Measurements from ENCODE around the gene ATP10A.

Gene ATP10A

DNA sequence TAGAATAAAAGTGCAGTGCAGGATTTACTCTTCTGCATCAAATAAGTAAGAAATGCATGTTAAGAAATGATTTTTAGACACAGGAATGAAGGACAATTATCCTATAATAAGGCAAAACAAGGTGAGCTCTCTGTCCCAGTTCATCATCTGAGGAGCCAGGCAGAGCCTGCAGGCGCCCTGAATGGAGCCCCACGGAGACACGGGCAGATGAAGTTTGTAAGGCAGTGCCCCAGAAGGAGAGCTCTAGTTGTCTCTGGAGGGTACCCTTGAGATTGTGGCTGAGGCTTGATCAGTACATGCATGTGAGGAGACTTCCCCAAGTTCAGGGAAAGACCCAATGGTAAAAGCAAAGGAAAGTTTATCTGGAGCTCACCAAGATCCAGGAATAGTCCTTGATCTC is 50.3 kb downstream of the ATP10A start:
- no peak for DNase-seq (ENCODE audit: low read depth, low spot score)

DNA sequence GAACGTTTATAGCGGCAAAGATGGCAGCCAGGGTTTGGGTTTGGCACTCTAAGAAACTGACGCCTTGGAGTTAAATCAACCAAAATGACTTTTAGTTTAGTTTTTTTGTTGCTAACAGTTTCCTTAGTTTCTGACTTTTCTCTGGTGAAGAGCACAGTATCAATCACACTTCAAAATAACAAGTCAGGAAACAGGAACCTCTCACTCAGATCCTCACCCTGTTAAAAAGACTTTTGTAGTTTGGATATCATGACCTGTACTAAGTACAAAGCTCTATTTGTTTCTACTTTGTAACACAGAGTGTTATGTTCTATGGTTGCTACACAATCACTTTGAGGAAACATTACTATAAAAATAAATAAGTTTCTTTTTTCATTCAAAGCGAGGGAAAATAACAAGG is 51.1 kb downstream of the ATP10A start:
- no peak for DNase-seq (ENCODE audit: low read depth, low spot score)

DNA sequence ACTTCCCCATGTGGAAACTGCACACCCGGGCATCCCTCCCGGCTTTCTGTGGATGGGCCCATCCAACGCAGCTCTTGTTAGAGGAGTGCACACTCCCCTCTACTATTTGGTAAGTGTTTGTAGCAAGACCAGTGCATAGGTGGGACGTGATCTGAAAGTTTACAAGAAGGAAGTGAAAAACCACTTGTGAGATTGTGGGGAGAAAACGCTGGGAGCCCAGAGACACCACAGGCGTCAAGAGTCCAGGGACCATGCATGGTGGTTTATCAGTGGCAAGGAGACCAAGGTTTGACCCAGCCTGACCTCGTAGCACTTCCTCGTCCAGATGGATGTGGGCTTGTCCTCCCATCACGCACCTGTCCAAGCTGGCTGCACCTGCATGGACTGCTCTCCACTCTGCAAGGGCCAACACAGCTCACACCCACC is 51.6 kb downstream of the ATP10A start:
- no peak for DNase-seq (ENCODE audit: low read depth, low spot score)

DNA sequence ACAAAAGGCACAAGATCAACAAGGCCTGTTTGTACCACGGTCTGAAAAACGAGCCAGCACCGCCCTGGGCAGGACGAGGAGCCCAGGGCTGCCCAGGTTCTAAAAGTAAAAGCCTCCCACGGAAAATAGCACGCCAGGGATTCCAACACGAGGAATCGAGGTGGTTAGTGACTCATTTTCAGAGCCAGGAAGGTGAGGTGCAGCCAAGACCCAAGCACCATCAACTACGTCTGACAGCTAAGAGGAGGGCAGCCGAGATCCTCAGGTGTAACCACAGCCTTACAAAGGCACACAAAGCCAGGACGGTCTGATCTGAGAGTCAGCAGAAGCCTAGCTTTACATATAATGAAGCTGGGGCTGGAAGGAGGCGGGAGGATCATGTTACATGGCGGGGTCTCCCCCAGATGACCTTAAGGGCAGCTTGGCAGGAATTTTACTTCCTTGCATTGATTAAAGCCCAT is 52.5 kb downstream of the ATP10A start:
- peak; percentile 61 for DNase-seq (ENCODE audit: low read depth, low spot score)

DNA sequence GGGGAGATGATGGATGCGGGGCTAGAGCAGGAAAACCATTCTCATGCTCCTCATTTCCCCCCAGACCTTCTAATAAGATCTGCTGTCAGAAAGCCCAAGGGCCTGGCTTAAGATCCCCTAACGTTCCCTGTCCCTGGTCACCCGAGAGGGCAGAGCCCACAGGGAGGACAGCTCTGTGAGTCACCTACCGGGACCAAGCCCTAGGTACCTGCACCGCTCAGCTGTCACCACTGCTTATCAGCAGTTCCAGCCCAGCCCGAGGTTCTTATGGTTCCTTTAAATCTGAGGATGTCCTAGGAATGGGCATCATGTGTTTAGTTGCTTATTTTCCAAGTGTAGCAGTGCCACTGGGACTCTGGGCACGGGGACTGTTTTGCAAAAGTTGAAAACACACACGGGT is 53.0 kb downstream of the ATP10A start:
- no peak for DNase-seq (ENCODE audit: low read depth, low spot score)

DNA sequence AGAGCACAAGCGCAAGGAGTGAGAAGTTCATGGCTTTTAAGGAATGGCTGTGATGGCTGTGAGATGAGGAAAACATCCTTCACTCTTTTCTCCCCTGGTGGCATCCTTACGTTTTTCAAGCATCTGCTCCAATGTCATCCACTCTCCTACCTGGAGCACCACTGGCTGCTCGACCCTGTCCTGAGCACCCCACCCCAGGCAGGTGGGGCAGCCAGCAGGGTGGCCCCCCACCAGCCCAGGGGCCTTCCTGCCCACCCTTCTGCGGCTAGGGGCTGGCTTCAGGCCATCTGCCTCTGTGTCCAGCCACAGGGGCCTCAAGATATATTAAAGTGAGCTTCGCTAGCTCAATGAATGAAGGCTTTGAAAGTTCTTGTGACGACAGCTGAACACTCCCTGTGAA is 56.1 kb downstream of the ATP10A start:
- no peak for DNase-seq (ENCODE audit: low read depth, low spot score)

DNA sequence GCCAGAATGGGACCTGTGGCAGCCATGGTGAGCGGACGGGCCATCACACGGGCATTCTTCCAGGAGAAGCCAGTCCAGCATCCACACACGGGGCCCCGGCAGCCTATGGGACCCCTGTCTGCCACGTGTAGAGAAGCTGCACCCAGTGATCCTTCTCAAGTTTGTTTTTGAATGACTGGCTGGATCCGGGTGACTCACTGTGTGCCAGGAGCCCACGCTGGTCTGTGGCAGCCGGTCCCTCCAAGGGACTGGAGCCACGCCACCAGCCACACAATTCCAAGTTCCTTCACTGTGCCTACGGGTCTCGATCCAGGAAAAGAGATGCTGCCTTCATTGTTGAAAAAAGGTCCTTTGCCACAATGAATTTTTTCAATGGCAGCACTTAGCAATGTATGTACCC is 58.1 kb downstream of the ATP10A start:
- DNase-seq (ENCODE audit: low read depth, low spot score): peak; percentile 72

DNA sequence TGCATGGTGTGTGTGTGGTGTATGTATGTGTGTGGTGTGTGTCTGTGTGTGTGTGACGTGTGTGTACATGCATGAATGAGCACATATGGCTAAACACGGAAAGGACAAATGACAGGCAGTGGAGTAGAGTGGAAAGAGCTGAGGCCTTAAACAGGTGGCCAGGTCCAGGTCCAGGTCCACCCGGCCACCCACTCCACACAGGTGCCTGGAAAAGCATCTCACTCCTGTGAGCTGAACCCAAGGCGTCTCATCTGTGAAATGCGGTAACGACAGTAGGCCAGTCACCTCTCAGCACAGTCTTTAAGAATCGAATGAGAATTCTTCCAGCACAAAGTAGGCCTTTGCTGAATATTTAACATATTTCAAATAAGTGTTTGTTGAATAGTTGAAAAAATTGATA is 58.7 kb downstream of the ATP10A start:
- no peak for DNase-seq (ENCODE audit: low read depth, low spot score)

DNA sequence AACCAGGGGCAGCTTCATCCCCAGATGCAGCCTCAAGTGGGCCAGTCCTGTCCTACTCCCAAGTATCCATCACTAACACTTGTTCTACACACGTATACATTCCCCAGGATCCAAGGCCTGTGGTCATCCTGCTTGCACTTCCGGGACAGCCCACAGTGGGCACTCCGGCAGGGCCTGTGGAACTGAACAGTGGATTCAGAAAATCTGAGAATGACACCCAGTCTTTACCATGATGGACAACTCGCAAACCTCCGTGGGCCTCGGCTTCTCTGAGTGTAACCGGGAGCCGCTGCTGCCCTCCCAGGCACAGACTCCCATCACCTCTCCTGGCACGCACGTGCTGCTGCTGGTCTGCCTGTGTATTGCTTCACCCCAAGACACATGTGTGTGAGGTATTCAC is 59.6 kb downstream of the ATP10A start:
- DNase-seq (ENCODE audit: low read depth, low spot score): no peak

DNA sequence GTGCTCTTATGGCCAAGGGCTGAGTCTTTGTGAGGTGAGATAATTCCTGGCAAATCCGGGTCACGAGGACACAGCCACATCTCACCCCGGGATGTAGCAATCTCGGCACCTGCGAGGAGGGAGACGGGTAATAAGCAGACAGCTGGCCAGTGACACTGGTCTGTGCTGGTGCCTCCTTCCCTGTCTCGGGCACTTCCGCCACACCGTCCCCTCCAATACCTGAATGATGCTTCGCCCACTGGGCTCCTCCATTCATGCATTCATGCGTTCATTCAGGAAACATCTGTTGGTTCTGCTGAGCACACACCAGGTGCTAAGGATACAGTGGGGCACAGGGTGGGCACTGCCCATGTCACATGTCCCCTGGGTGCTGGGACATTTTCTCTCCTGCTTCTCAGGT is 60.1 kb downstream of the ATP10A start:
- no peak for DNase-seq (ENCODE audit: low read depth, low spot score)

DNA sequence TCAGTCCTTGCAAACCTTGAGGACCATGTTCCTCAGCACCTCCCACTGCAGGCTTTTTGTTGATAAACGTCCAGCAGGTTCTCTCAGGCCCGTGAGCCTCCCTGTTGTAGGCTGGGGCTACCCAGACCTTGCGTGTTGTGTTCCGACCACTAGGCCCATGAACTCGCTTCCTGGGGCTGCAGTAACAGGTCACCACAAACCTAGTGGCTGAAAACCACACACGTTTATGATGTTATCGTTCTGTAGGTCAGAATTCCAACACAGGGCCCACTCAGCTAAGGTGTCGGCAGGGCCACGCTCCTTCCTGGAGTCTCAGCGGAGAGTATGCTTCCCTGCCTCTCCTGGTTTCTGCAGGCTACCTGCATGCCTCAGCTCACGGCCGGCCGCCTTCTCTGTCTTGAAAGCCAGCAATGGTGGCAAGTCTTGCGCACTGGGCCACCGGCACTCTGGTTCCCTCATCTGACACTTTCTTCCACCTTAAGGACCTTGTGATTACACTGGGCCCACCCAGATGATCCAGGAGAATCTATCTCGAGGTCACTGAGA is 60.8 kb downstream of the ATP10A start:
- no peak for DNase-seq (ENCODE audit: low read depth, low spot score)

DNA sequence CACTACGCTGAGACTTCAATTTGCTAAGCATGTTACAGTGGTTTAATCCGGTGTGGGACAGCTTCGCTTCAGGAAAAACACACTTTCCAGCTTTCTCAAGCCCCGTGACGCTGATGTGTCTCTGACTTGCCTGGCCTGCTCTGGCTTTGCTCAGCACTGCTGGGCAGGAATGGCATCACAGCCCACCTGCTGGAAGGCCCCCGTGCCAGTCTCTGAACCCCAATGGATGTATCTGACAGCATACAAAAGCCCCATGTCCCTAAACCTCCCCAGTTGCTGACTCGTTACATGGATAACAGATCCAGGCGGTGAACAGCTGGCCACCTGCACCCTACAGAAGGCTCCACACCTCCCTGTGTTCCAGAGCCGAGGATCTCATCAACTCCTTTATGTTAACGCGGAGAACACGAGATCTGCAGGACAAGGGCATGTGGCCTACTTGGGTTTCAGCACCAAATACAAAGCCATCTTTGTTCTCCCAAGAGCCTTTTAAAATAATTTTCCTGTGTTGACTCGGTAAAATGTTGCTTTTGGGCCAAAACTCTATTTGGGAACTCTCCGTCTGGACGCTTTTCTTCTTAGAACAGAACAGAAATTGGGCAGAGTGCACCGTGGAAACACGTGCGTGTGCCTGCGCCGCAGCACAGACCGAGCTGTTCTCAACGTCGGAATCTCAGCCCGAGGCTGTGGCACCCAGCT is 61.4 kb downstream of the ATP10A start:
- no peak for DNase-seq (ENCODE audit: low read depth, low spot score)

DNA sequence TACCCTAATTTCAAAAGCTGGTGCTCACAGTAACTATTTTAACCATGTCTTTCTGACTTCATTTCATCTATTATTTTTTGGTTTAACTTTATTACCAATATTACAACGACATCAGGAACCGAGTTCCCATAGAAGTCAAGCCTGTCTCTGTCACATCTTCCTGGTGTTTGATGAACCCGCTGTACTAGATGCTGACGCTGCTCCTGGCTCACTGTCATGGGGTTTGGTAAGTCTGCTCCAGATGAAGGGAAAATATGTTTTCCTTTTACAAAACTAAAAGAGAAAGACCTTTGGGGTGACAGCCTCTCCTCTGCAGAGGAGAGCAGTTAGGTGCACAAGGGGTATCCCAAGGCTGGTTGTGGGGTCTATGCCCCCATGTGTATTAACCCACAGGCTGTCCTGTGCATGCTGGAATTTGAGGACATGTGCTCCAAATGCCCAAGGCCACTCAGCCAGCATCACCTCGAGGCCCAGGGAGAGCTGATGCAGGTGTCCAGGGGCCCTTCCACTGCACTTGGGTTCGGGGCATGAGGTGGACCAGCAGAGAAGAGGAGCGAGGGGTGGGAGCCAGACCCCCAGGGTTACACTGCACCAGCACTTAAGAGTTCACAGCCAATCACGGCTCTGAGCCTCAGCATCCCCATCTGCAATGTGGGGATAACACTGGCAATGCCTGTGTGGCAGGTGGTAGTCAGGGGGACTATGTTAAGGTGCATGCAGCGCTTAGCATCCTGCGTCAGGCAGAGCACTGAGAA is 62.2 kb downstream of the ATP10A start:
- DNase-seq (ENCODE audit: low read depth, low spot score): no peak

DNA sequence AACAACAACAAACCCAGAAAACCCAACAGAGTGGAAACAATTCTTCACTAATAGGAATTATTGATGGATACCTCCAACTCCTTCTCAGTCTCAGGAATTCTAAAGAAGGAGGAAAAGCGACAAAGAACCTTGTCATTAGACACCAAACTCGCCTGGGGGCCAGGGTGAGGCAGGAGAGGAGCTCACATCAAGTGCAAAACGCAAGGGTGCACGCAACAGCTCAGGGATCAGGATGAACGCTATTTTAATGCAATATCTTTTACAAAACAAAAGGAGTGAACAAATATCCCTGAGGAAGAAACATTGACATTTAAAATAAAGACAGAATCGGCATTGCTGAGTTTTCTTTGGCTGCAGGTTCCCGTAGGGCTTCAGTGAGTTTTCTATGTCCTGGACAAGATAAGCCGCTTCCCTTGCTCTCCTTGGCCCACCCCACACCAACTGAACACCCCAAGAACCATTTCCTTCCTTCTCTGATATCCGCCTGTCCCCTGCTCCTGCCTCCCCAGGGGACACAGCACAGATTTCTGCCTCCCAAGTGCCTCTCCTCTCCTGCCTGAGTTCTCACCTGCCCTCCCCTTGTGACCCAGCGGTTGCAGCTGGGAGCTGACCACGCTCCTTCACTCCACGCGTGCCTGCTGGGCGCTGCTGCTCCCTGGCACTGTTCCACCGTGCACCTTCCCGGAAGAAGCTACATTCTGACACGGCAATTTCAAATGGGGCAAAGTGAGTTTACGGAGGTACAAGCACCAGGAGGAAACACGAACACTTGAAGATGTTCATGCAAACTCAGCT is 63.0 kb downstream of the ATP10A start:
- no peak for DNase-seq (ENCODE audit: low read depth, low spot score)

DNA sequence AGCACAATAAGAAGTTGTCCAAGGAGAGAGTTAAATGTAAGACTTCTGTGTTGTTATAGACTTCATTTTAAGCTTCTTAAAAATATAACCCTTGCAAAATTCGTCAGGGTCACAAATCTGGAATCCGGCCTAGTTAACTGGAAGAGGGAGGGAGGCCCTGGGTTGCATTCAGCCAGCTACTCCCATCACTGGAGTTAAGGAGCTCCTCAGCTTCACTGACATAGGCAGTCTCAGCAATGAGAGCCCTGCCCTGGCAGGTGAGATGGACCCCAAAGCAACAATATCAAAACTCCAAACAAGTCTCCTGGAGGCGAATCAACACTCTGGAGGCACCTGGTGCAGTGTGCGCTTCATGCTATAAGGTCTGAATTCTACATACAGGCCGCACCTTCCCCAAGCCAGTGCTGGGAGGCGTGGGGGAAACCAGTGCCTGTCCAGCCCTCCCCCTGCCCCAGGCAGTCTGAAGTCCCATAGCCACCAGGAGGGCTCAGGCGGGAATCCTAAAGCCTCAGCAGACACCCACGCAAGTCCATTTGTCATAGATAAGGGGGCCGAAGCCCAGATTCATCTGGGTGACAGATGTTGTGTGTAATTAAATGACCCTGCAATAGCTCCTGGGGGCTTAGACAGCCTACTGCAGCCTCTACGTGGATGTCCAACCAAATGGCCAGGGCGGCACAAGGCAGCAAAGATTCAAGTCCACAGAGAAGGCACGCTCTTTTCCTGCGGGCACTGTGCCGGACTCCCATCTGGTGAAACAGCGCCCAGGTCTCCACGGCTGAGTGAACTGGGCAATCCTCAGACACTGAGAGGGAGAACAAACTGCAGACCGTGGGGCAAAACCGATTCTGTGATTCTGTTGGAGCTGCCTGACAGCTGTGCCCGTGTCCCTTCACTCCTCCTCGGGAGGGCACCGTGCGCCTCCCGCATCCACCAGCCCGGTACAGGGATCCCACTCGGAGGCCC is 64.9 kb downstream of the ATP10A start:
- no peak for DNase-seq (ENCODE audit: low read depth, low spot score)

DNA sequence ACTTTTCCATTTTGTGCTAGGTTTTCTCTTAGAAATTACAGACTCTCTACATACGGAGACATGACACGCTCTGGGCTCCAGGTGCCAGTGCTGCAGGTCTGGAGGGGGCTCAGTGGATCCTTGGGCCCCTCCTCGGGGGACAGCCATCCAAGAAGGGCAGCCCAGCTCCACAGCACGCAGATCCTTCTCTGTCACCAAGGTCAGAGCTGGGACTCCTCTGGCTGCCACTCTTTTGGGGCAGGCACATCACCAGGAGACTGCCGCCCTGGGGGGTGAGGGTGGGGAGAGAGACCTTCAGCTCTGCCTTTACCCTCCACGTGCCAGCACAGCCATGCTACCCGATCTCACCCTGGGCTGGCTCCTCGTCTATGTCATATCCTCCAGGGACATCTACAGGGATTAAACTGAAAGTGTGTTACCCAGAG is 65.6 kb downstream of the ATP10A start:
- DNase-seq (ENCODE audit: low read depth, low spot score): no peak

DNA sequence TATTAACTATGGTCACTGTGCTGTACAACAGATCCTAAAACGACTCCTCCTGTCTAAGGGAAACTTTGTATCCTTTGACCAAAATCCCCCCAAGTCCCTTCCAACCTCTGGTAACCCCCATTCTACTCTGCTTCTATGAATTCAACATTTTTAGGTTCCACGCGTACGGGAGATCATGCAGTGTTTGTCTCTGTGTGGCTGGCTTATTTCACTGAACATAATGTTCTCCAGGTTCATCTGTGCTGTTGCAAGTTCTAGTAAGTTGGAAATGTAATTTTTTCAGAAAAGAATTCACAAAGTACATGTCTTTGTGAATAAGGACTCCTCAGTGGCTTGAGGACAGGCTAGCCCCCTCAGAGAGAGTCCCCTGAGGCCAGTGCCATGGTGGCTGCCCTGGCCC is 66.1 kb downstream of the ATP10A start:
- no peak for DNase-seq (ENCODE audit: low read depth, low spot score)

DNA sequence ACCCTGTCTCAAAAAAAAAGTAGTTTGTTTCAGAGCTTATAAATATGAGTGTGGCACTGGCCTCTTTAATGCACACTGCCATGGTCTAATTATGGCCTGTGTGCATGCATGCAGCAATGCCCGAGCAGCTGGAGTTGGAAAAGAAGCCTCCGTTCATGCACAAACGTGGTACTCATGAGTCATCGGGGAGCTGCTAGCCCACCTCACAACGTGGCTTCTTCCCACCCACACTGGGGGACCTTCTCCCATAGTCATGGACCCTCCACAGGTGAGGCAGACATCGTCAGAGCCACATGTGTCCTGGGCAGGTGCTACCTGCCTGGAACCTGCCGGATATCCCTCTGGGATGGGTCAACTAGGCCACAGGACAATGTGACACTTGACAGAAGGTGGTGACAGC is 66.7 kb downstream of the ATP10A start:
- DNase-seq (ENCODE audit: low read depth, low spot score): no peak

DNA sequence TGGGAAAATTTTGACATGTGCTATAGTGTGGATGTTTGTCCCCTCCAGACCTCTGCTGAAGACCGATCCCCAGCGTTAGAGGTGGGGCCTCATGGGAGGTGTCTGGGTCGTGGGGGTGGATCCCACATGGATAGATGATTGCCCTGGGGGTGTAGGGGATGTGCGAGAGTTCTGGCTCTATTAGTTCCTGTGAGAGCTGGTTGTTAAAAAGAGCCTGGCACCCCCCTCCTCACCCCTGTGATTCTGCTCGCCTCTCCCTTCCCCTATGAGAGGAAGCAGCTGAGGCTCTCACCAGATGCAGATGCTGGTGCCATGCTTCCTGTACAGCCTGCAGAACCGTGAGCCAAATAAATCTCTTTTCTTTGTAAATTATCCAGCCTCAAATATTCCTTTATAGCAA is 67.4 kb downstream of the ATP10A start:
- no peak for DNase-seq (ENCODE audit: low read depth, low spot score)

DNA sequence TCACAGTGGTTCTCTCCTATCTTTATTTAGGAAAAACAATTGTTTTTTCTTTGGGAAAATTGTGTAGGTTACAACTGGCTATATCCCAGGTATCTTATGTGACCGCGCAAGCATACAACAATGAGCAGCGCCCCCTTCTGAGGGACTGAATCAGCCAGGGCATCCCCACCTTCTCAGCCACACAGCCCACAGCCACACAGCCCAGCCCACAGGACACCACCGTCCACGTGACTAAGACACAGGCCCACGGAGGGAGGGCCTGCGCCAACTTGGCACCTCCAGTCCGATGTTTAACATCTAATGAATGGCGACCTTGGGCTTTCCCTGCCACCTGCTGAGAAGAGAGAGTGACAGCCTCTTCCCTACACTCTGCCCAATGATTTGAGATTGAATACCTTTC is 68.1 kb downstream of the ATP10A start:
- DNase-seq (ENCODE audit: low read depth, low spot score): no peak

Measured in astrocyte of the hippocampus (primary cell).